Activated CD8-positive, alpha-beta memory T cell treated with anti-CD3 and anti-CD28 coated beads, Interleukin-2, amount 50 U/mL, for 24 hours (primary cell): ENCODE measurements around the gene GINS1.

Experiments used
- DNase-seq: peaks from one replicate; pipeline ENCODE4 v3.0.0-alpha.2; 2020; ENCODE audit errors: extremely low read depth

The GINS1 gene

DNA sequence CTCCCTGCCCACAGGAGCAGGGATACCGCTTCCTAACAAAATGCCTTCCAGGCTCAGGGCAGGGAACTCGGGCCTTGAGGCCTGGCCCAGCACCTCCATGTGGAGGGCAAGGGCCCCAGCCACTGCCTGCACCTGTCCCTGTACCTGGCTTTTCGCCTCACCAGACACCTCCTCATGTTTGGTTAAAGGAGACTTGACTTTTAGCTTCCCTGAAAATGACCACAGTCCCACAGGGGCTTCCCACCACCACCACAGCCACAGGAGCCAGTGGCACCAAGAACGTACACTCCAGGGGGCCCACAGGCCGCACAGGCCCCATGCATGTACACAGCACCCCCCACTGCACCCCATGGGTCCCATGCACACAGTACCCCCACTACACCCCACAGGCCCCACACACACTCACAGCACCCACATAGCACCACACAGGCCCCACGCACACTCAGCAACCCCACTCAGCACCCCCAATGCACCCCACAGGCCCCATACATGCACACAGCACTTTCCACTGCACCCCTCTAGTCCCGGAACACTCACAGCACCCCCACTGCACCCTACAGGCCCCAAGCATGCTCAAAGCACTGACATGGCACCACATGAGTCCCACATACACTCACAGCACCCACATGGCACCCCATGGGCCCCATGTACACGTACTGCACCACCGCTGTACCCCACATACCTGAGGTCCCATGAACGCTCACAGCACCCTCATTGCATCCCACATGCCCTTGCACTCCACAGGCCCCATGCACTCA is 86.5 kb downstream of the GINS1 start:
- no peak for DNase-seq

- no peak for DNase-seq
Observed at GRCh38 chr20:25494506-25495188, 87.2 kb downstream of the GINS1 start.

DNA sequence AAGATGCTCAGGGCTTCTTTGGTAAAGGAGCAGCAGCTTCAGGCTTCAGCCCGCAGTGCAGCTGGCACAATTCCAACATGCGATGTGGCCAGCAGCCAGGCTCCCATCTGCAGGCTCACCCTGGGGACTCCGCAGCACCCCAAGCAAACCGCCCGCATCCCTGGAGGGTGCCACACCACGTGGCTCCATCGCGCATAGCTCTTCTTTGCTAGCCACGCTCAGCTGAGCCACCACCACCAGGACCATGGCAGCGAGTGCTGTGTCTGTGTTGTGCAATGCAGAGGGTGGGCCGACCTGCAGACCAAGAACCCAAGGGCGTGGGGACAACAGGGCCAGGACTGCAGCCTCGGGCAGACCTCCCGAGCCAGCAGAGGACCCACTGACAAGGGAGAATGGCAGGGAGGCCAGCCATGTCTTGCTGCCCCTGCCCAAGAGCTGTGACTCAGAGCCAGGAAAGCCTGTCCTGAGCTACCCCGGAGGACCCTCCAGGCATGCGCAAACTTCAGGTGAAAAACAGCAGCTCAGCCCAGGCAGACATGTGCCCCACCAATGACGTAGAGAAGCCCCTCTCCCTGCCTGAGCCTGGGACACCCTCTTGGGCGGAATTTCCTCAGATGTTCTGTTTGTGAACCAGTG is 87.8 kb downstream of the GINS1 start:
- DNase-seq, result no peak

GRCh38 chr20:25496165-25496967 is 88.9 kb downstream of the GINS1 start:
- no peak for DNase-seq

DNA sequence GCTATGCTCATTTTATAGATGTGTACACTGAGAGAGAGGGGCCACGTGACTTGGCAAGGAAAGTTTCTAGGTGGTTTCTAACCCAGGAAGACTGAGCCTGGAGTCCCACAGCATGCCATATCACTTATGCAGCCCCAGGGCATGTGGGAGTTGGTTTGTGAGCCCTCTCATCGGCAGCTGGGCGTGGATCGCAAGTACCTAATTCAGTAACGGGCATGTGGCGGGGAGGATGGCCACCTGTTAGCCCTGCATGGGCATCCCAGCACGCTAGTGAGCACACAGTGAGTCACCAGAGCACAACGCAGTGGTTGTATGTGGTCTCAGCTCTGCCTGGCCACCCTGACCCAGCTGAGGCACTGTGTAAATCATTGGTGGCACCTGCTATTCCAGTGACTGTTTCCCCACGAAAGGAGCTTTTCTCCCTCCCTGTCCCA is 89.5 kb downstream of the GINS1 start:
- DNase-seq, result no peak

- no peak for DNase-seq
Observed at GRCh38 chr20:25497586-25498279, 90.3 kb downstream of the GINS1 start.
